HCT116 (cell line): ENCODE measurements around the gene ACYP2. TPM values are rescaled to one million over a fixed set of nuclear protein-coding genes. Genes with fewer than 3 reads are reported as not detected.

Source experiments
- ATAC-seq: fragments of 200-7000 bp; cut with Tn5 transposase; 2 replicates; pipeline ENCODE4 v1.9.1; 2020; ENCODE audit warnings: mild to moderate bottlenecking, moderate library complexity
- BruUV-seq: library from RNA; stranded (reverse); fragments of 400-500 nt; replicated peaks from 2 replicates; lab custom pipeline; 2021; lab: Mats Ljungman, UMichigan
- CTCF ChIA-PET: fragments of 300-600 bp; sonication (Branson Sonifier 250); formaldehyde crosslinking; loops from one replicate; lab custom pipeline; 2021; ENCODE audit warnings: antibody characterized with exemption; lab: Charles Lee
- POLR2A ChIA-PET: fragments of 300-600, 350-600 bp; sonication (Branson Sonifier 250); formaldehyde crosslinking; loops from one replicate; lab custom pipeline; 2021; ENCODE audit warnings: antibody characterized with exemption; lab: Charles Lee
- RAD21 ChIA-PET, 2 experiments: fragments of 300-600 bp; sonication (Branson Sonifier 250); formaldehyde crosslinking; loops; one replicate each; lab custom pipeline; 2023; ENCODE audit warnings: low total read pairs in 2 of 2; ENCODE audit not compliant: uncharacterized antibody in 2 of 2, unreplicated experiment in 2 of 2, low non-redundant PET in 1 of 2; lab: Charles Lee
- DNase-seq: peaks from one replicate; pipeline ENCODE4 v3.0.0-alpha.2; 2010; ENCODE audit warnings: low read depth, low spot score
- H2AFZ ChIP-seq: fragments of 200-600 bp; shearing (Covaris generic), sonication (generic); 2 replicates; pipeline ENCODE4 v1.6.1; 2017; ENCODE audit warnings: low read depth, mixed run types, mixed read lengths, antibody characterized with exemption, low read length; ENCODE audit not compliant: poor library complexity, severe bottlenecking
- H3K27ac ChIP-seq: 2 replicates; pipeline ENCODE4 v1.5.1; 2012; ENCODE audit warnings: low read depth, low read length
- H3K27me3 ChIP-seq: fragments of 200-600 bp; sonication (generic); 2 replicates; pipeline ENCODE4 v1.6.1; 2016; ENCODE audit warnings: mixed run types, low read length, mixed read lengths; ENCODE audit not compliant: insufficient read depth
- H3K36me3 ChIP-seq, 2 experiments: fragments of 200-500 bp in 1 of 2; fragments of 200-600 bp in 1 of 2; sonication (Bioruptor generic) in 1 of 2; sonication (generic) in 1 of 2; 2 replicates each; pipeline versions ENCODE4 v1.5.1 to v1.6.1; 2014 to 2016; ENCODE audit warnings: low read length in 2 of 2, inconsistent platforms in 1 of 2, mixed read lengths in 1 of 2, mixed run types in 1 of 2; ENCODE audit not compliant: insufficient read depth in 2 of 2, control insufficient read depth in 1 of 2
- H3K4me1 ChIP-seq, 2 experiments: fragments of 200-600 bp in 1 of 2; sonication (generic) in 1 of 2; 2 replicates each; pipeline versions ENCODE4 v1.5.1 to v1.6.1; 2012 to 2017; ENCODE audit warnings: low read length in 2 of 2, inconsistent platforms in 1 of 2, mild to moderate bottlenecking in 1 of 2, mixed read lengths in 1 of 2, mixed run types in 1 of 2, moderate library complexity in 1 of 2; ENCODE audit not compliant: insufficient read depth in 2 of 2, control insufficient read depth in 1 of 2
- H3K4me2 ChIP-seq: fragments of 200-600 bp; sonication (generic); 2 replicates; pipeline ENCODE4 v1.6.1; 2017; ENCODE audit warnings: mixed run types, low read length, mixed read lengths
- H3K4me3 ChIP-seq, 2 experiments: fragments of 200-600 bp in 1 of 2; sonication (generic) in 1 of 2; replicated peaks in 1 of 2; 2 replicates each; pipeline ENCODE4 v1.5.1; 2011 to 2016; ENCODE audit warnings: low read length in 2 of 2, control low read depth in 1 of 2, low read depth in 1 of 2, mild to moderate bottlenecking in 1 of 2, mixed read lengths in 1 of 2, mixed run types in 1 of 2
- H3K79me2 ChIP-seq: fragments of 200-600 bp; sonication (generic); 2 replicates; pipeline ENCODE4 v1.6.1; 2017; ENCODE audit warnings: mild to moderate bottlenecking, mixed run types, low read length, moderate library complexity, mixed read lengths; ENCODE audit not compliant: insufficient read depth
- H3K9ac ChIP-seq: fragments of 200-600 bp; sonication (generic); 2 replicates; pipeline ENCODE4 v1.6.1; 2016; ENCODE audit warnings: low read length, mixed read lengths
- H3K9me2 ChIP-seq: fragments of 200-600 bp; sonication (generic), shearing (Covaris generic); 2 replicates; pipeline ENCODE4 v1.6.1; 2017; ENCODE audit warnings: mixed run types, mild to moderate bottlenecking, moderate library complexity; ENCODE audit not compliant: insufficient read depth
- H3K9me3 ChIP-seq, 2 experiments: fragments of 200-500 bp in 1 of 2; fragments of 200-600 bp in 1 of 2; sonication (Bioruptor generic) in 1 of 2; sonication (generic) in 1 of 2; 2 replicates each; pipeline ENCODE4 v1.6.1; 2014 to 2017; ENCODE audit warnings: low read length in 2 of 2, mixed read lengths in 2 of 2, inconsistent platforms in 1 of 2, low read depth in 1 of 2, mild to moderate bottlenecking in 1 of 2, mixed run types in 1 of 2, moderate library complexity in 1 of 2; ENCODE audit not compliant: control insufficient read depth in 1 of 2, insufficient read depth in 1 of 2
- H4K20me1 ChIP-seq: fragments of 200-600 bp; sonication (generic), shearing (Covaris generic); 2 replicates; pipeline ENCODE4 v1.6.1; 2017; ENCODE audit warnings: mixed run types, mild to moderate bottlenecking, moderate library complexity; ENCODE audit not compliant: insufficient read depth
- CBX3 ChIP-seq: IDR thresholded peaks from 2 replicates; pipeline ENCODE4 v1.6.1; 2012; ENCODE audit warnings: low read depth
- CEBPB ChIP-seq: IDR thresholded peaks from 2 replicates; pipeline ENCODE4 v1.6.1; 2012; ENCODE audit warnings: low read depth
- EGR1 ChIP-seq: IDR thresholded peaks from 2 replicates; pipeline ENCODE4 v1.6.1; 2012; ENCODE audit warnings: low read depth
- ELF1 ChIP-seq: IDR thresholded peaks from 2 replicates; pipeline ENCODE4 v1.6.1; 2012; ENCODE audit warnings: low read depth, borderline replicate concordance
- EZH2phosphoT487 ChIP-seq: fragments of 200-600 bp; IDR thresholded peaks from 2 replicates; pipeline ENCODE4 v1.6.1; 2018; ENCODE audit warnings: antibody characterized with exemption, borderline replicate concordance
- JUND ChIP-seq: IDR thresholded peaks from 2 replicates; pipeline ENCODE4 v1.6.1; 2012
- SP1 ChIP-seq: IDR thresholded peaks from 2 replicates; pipeline ENCODE4 v1.6.1; 2012; ENCODE audit warnings: low read depth
- SRF ChIP-seq: IDR thresholded peaks from 2 replicates; pipeline ENCODE4 v1.6.1; 2012; ENCODE audit warnings: low read depth
- YY1 ChIP-seq: IDR thresholded peaks from 2 replicates; pipeline ENCODE4 v1.6.1; 2011; ENCODE audit warnings: low read length, low read depth, moderate library complexity, mild to moderate bottlenecking; ENCODE audit not compliant: insufficient replicate concordance; ENCODE audit errors: extremely low read depth
- ZFX ChIP-seq: fragments of 450-650 bp; IDR thresholded peaks from 2 replicates; pipeline ENCODE4 v1.6.1; 2017
- intact Hi-C: fragments of 100-400 bp; cut with micrococcal nuclease; formaldehyde crosslinking; loops from 2 replicates; pipeline ENCODE4 v1.10.0; 2022
- total RNA-seq: library from RNA; stranded (reverse); gene quantifications from one replicate; pipeline ENCODE4 v1.2.1, GENCODE V29; 2021; ENCODE audit not compliant: unreplicated experiment
- TF ChIP-seq, protein P1 (sequence below): IDR thresholded peaks from 2 replicates; pipeline ENCODE4 v1.6.1; 2012
- TF ChIP-seq, protein P2 (sequence below): IDR thresholded peaks from 2 replicates; pipeline ENCODE4 v1.6.1; 2012; ENCODE audit warnings: low read depth
- TF ChIP-seq, protein P3 (sequence below): IDR thresholded peaks from 2 replicates; pipeline ENCODE4 v1.6.1; 2011; ENCODE audit warnings: mild to moderate bottlenecking, low read length, moderate library complexity; ENCODE audit not compliant: insufficient replicate concordance; ENCODE audit errors: extremely low read depth

ACYP2 gene
- total RNA-seq, 1 experiment from 2014 or later, result 9.4 TPM

DNA sequence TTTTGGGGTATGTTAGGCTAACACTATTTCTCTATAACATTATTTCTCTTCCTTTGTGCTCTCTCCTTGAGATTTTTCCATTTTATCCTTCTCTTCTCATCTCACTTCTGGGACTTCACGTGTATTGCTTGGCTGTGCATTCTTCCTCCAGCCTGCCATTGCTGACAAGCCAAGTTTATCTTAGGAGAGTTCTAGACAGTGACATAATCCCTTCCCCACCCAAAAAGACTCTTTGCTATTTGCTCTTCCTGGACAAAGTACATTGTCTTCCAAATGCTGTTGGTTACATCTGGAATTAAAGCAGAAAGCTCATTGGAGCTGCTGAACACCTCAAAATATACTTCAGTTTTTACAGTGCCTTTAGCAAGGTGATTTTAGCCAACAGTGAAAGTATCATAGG, 131.7 kb downstream of the ACYP2 start (continued):
- TF ChIP-seq, protein P1, sequence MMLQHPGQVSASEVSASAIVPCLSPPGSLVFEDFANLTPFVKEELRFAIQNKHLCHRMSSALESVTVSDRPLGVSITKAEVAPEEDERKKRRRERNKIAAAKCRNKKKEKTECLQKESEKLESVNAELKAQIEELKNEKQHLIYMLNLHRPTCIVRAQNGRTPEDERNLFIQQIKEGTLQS, result no peak
- TF ChIP-seq EZH2phosphoT487 (no peak), SP1 (no peak), JUND (no peak)

DNA sequence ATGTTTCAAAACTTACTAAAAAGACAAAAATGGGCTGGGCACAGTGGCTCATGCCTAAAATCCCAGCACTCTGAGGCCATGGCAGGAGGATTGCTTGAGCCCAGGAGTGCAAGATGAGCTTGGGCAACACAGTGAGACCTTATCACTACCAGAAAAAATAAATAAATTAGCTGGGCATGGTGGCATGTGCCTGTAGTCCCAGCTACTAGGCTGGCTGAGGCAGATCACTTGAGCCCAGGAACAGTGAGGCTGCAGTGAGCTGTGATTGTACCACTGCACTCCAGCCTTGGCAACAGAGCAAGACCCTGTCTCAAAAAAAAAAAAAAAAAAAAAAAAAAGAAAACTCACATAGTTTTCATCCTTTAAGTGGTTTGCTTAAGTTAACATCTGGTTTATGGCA, 134.2 kb downstream of the ACYP2 start:
- BruUV-seq, result no TSS peak
- no peak for ATAC-seq
- CTCF ChIA-PET, result no interaction called here

More for the DNA sequence above, 134.2 kb downstream of the ACYP2 start:
- Histone ChIP-seq H3K27me3 (no peaks in the 10 kb centered on the region), H3K4me2 (no peak overlapping the region), H3K4me3 (no peak overlapping the region), H3K4me1 (no peaks in the 10 kb centered on the region), H3K79me2 (no peaks in the 10 kb centered on the region), H3K9ac (no peak overlapping the region), H2AFZ (no peak overlapping the region), H3K27ac (no peak overlapping the region), H3K9me3 (no peaks in the 10 kb centered on the region), H3K9me2 (no peaks in the 10 kb centered on the region), H4K20me1 (no peaks in the 10 kb centered on the region)
- RAD21 ChIA-PET, result no interaction called here
- POLR2A ChIA-PET, result no interaction called here
- DNase-seq, result no peak
- intact Hi-C loops, result no loop called here
- TF ChIP-seq, protein P2, sequence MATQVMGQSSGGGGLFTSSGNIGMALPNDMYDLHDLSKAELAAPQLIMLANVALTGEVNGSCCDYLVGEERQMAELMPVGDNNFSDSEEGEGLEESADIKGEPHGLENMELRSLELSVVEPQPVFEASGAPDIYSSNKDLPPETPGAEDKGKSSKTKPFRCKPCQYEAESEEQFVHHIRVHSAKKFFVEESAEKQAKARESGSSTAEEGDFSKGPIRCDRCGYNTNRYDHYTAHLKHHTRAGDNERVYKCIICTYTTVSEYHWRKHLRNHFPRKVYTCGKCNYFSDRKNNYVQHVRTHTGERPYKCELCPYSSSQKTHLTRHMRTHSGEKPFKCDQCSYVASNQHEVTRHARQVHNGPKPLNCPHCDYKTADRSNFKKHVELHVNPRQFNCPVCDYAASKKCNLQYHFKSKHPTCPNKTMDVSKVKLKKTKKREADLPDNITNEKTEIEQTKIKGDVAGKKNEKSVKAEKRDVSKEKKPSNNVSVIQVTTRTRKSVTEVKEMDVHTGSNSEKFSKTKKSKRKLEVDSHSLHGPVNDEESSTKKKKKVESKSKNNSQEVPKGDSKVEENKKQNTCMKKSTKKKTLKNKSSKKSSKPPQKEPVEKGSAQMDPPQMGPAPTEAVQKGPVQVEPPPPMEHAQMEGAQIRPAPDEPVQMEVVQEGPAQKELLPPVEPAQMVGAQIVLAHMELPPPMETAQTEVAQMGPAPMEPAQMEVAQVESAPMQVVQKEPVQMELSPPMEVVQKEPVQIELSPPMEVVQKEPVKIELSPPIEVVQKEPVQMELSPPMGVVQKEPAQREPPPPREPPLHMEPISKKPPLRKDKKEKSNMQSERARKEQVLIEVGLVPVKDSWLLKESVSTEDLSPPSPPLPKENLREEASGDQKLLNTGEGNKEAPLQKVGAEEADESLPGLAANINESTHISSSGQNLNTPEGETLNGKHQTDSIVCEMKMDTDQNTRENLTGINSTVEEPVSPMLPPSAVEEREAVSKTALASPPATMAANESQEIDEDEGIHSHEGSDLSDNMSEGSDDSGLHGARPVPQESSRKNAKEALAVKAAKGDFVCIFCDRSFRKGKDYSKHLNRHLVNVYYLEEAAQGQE, result no peak
- TF ChIP-seq ZFX (no peak), ELF1 (no peak), CBX3 (no peak), CEBPB (no peak), EGR1 (no peak), SP1 (no peak), YY1 (no peak), SRF (no peak)
- TF ChIP-seq, protein P3, sequence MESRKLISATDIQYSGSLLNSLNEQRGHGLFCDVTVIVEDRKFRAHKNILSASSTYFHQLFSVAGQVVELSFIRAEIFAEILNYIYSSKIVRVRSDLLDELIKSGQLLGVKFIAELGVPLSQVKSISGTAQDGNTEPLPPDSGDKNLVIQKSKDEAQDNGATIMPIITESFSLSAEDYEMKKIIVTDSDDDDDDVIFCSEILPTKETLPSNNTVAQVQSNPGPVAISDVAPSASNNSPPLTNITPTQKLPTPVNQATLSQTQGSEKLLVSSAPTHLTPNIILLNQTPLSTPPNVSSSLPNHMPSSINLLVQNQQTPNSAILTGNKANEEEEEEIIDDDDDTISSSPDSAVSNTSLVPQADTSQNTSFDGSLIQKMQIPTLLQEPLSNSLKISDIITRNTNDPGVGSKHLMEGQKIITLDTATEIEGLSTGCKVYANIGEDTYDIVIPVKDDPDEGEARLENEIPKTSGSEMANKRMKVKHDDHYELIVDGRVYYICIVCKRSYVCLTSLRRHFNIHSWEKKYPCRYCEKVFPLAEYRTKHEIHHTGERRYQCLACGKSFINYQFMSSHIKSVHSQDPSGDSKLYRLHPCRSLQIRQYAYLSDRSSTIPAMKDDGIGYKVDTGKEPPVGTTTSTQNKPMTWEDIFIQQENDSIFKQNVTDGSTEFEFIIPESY, result no peak
- TF ChIP-seq, all 23 proteins: peak for 0
- H3K36me3 ChIP-seq, result no peaks in the 10 kb centered on the region
